Sigmoid colon (tissue), 7 donors: Measurements from ENCODE around the gene SLC35E4. TPM values are rescaled to one million over a fixed set of nuclear protein-coding genes. Genes with fewer than 3 reads are reported as not detected.
A peak's percentile ranks its signal among the peaks of the same experiment; 100 is the strongest.

Source experiments
- DNase-seq: peaks from one replicate; pipeline ENCODE4 v3.0.0-alpha.2; 2019
- H3K27ac ChIP-seq, 4 donors: fragments of 200-600 bp; sonication (generic); one replicate each; pipeline ENCODE4 v1.5.1; 2016 to 2019; ENCODE audit warnings: mild to moderate bottlenecking in 1 of 4
- H3K27me3 ChIP-seq, 3 donors: fragments of 200-600 bp; sonication (generic); one replicate each; pipeline ENCODE4 v1.5.1; 2019; ENCODE audit warnings: mild to moderate bottlenecking in 1 of 3
- H3K36me3 ChIP-seq, 4 donors: fragments of 200-600 bp; sonication (generic); one replicate each; pipeline ENCODE4 v1.5.1; 2016 to 2019
- H3K4me1 ChIP-seq, 4 donors: fragments of 200-600 bp; sonication (generic); one replicate each; pipeline ENCODE4 v1.5.1; 2017 to 2019
- H3K4me3 ChIP-seq, 4 donors: fragments of 200-600 bp; sonication (generic); one replicate each; pipeline ENCODE4 v1.5.1; 2017 to 2019; ENCODE audit warnings: mild to moderate bottlenecking in 2 of 4, moderate library complexity in 1 of 4
- H3K9me3 ChIP-seq, 4 donors: fragments of 200-600 bp in 3 of 4; sonication (generic) in 3 of 4; one replicate each; pipeline versions ENCODE4 v1.5.1 to v1.6.1; 2013 to 2019
- EP300 ChIP-seq, 4 donors: sonication (generic); formaldehyde crosslinking; IDR thresholded peaks; one replicate each; pipeline ENCODE4 v1.6.1; 2017; ENCODE audit warnings: antibody characterized with exemption in 4 of 4
- POLR2A ChIP-seq, 2 donors: fragments of 450-650 bp; IDR thresholded peaks; one replicate each; pipeline ENCODE4 v1.6.1; 2016; ENCODE audit warnings: antibody characterized with exemption in 2 of 2, mild to moderate bottlenecking in 2 of 2, moderate library complexity in 2 of 2
- POLR2AphosphoS5 ChIP-seq, 4 donors: sonication (generic); formaldehyde crosslinking; IDR thresholded peaks; one replicate each; pipeline ENCODE4 v1.6.1; 2017; ENCODE audit warnings: antibody characterized with exemption in 4 of 4
- WGBS, 2 donors: extraction: QIAGEN DNeasy Blood & Tissue Kit; methylation state at CpG; one replicate each; pipeline ENCODE4 v1.1.7; 2013; 5-methylcytosine and 5-hydroxymethylcytosine counted together
- intact Hi-C: fragments of 100-400 bp; cut with DNase I; formaldehyde crosslinking; loops from one replicate; pipeline ENCODE4 v1.15.1; 2023
- polyA plus RNA-seq, 3 donors: library from polyadenylated mRNA; stranded (reverse); fragments of 200-250 nt; gene quantifications; one replicate each; pipeline ENCODE4 v1.2.3, GENCODE V29; 2013
- total RNA-seq, 4 donors: library from RNA; depleted of rRNA; stranded (reverse); fragments of >200 nt; gene quantifications; one replicate each; pipeline ENCODE4 v1.1.0, GENCODE V29; 2016
- TF ChIP-seq, protein P1 (sequence below), 4 experiments: fragments of 450-650 bp in 3 of 4; fragments of 200-600 bp in 1 of 4; IDR thresholded peaks; one replicate each; pipeline ENCODE4 v1.5.1; 2016 to 2019; ENCODE audit warnings: antibody characterized with exemption in 4 of 4, mild to moderate bottlenecking in 3 of 4, moderate library complexity in 2 of 4
- donor health status: healthy with polysubstance abuse.
- donor health status: Bipolar disorder and iron deficiency.
- donor health status: healthy.

Gene SLC35E4
- total and polyA plus RNA-seq, 7 donors, result 1.2 to 7.7 (median 5.0) TPM

DNA sequence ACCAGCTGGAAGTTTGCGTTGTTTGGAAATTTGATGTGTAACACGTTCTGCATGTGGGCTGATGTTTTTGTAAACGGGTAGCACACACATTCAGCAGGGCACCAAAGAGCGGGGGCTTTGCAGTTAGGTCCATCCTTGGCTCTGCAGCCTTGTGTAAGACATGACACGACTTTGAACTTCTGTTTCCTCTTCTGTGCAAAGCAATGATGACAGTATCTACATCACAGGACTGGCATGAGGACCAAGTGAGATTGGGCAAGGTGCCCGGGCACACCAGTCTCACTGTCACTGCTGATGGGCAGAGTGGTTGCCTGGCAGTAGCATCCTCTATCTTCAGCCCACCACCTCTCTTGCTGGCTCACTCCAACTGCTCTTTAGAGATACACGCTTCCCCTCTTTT, 25.3 kb upstream of the SLC35E4 start:
- no peak overlapping the region for H3K4me3 ChIP-seq
- H3K9me3 ChIP-seq, result no peaks in the 10 kb centered on the region
- intact Hi-C loops, result no loop called here
- H3K36me3 ChIP-seq, result peaks cover 0 to 41% (median 9%) of the 10 kb centered on the region in 4 donors
- no peaks in the 10 kb centered on the region for H3K27me3 ChIP-seq
- 78 to 82% methylated on average over 7 of the region's 7 CpGs for WGBS, 2 donors
- H3K4me1 ChIP-seq, result peaks cover 0 to 48% (median 41%) of the 10 kb centered on the region in 4 donors
- H3K27ac ChIP-seq, result peak overlapping the region; percentile 63 to 88 (median 82)
- peak; percentile 79 for DNase-seq
- TF ChIP-seq, protein P1, sequence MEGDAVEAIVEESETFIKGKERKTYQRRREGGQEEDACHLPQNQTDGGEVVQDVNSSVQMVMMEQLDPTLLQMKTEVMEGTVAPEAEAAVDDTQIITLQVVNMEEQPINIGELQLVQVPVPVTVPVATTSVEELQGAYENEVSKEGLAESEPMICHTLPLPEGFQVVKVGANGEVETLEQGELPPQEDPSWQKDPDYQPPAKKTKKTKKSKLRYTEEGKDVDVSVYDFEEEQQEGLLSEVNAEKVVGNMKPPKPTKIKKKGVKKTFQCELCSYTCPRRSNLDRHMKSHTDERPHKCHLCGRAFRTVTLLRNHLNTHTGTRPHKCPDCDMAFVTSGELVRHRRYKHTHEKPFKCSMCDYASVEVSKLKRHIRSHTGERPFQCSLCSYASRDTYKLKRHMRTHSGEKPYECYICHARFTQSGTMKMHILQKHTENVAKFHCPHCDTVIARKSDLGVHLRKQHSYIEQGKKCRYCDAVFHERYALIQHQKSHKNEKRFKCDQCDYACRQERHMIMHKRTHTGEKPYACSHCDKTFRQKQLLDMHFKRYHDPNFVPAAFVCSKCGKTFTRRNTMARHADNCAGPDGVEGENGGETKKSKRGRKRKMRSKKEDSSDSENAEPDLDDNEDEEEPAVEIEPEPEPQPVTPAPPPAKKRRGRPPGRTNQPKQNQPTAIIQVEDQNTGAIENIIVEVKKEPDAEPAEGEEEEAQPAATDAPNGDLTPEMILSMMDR (IDR thresholded peaks at IDR 0.05), result no peak
- peak in 1 of 4 donors; percentile 11 for TF ChIP-seq POLR2AphosphoS5 (IDR thresholded peaks at IDR 0.05)
- peak in 1 of 4 donors; percentile 10 for TF ChIP-seq EP300 (IDR thresholded peaks at IDR 0.05)

DNA sequence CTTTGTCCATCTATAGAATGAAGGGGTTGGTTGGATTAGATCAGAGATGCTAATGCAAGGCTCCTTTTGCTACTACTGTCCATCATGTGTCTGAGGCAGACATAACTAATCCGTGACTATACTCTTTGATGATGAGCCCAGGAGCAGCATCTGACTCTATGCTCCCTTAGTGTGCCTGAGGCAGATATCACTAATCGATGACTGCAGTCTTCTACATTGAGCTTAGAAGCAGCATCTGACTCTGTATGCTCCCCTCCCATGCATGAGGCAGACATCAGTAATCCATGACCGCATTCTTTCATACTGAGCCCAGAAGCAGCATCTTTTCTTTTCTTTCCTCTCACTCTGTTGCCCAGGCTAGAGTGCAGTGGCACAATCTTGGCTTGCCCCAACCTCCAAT, 24.4 kb upstream of the SLC35E4 start:
- TF ChIP-seq POLR2AphosphoS5 (IDR thresholded peaks at IDR 0.05) (no peak), POLR2A (IDR thresholded peaks at IDR 0.05) (no peak), EP300 (IDR thresholded peaks at IDR 0.05) (no peak)
- TF ChIP-seq, protein P1 (IDR thresholded peaks at IDR 0.05), result no peak
- H3K36me3 ChIP-seq, result peaks cover 0 to 46% (median 11%) of the 10 kb centered on the region in 4 donors
- H3K27me3 ChIP-seq, result no peaks in the 10 kb centered on the region
- H3K4me1 ChIP-seq, result peaks cover 0 to 39% (median 33%) of the 10 kb centered on the region in 4 donors
- no peak overlapping the region for H3K4me3 ChIP-seq
- no peaks in the 10 kb centered on the region for H3K9me3 ChIP-seq
- no peak for DNase-seq
- H3K27ac ChIP-seq, result no peak overlapping the region
- intact Hi-C loops, result no loop called here
- WGBS, 2 donors, result 96 to 99% methylated on average over 3 of the region's 3 CpGs

DNA sequence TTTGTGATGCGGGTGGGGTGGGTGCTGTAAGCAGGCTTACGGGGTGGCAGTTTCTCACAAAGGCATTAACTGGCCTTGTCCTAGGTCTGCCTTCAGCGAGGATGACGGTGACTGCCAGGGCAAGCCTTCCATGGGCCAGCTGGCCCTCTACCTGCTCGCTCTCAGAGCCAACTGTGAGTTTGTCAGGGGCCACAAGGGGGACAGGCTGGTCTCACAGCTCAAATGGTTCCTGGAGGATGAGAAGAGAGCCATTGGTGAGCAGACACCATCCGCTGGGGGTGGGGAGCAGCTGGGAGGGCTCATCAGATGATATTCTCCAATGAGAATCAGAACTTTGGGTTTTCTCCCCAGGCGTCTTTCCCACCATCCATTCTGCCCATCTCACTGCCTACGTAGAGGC, 22.8 kb upstream of the SLC35E4 start:
- no peaks in the 10 kb centered on the region for H3K27me3 ChIP-seq
- no peak for DNase-seq
- TF ChIP-seq POLR2AphosphoS5 (IDR thresholded peaks at IDR 0.05) (no peak), EP300 (IDR thresholded peaks at IDR 0.05) (no peak), POLR2A (IDR thresholded peaks at IDR 0.05) (no peak)
- TF ChIP-seq, protein P1 (IDR thresholded peaks at IDR 0.05), result no peak
- no peak overlapping the region for H3K27ac ChIP-seq
- peaks cover 0 to 25% (median 22%) of the 10 kb centered on the region in 4 donors for H3K4me1 ChIP-seq
- peaks cover 0 to 58% (median 11%) of the 10 kb centered on the region in 4 donors for H3K36me3 ChIP-seq
- H3K9me3 ChIP-seq, result no peaks in the 10 kb centered on the region
- intact Hi-C loops, result no loop called here
- WGBS, 2 donors, result 95 to 96% methylated on average over 8 of the region's 8 CpGs
- H3K4me3 ChIP-seq, result no peak overlapping the region

DNA sequence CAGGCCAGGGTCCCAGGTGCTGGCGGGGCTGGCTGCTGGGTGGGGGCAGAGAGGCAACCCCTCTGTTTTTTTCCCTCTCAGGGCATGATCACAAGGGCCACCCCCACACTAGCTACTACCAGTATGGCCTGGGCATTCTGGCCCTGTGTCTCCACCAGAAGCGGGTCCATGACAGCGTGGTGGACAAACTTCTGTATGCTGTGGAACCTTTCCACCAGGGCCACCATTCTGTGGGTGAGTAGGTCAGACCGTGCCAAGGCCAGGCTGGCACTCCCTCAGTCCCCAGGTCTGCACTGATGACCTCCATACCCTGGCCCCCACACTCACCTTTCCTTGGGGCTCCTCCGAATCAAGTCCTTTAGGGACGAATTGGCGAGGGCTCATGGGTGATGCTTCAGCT, 21.3 kb upstream of the SLC35E4 start:
- no peak overlapping the region for H3K27ac ChIP-seq
- intact Hi-C loops, result no loop called here
- TF ChIP-seq, protein P1 (IDR thresholded peaks at IDR 0.05), result no peak
- TF ChIP-seq POLR2AphosphoS5 (IDR thresholded peaks at IDR 0.05), result no peak
- WGBS, 2 donors, result 95 to 97% methylated on average over 7 of the region's 7 CpGs
- H3K4me3 ChIP-seq, result no peak overlapping the region
- no peaks in the 10 kb centered on the region for H3K9me3 ChIP-seq
- no peak for DNase-seq
- no peaks in the 10 kb centered on the region for H3K27me3 ChIP-seq
- H3K36me3 ChIP-seq, result peaks cover 0 to 73% (median 16%) of the 10 kb centered on the region in 4 donors
- peaks cover 0 to 10% (median 7%) of the 10 kb centered on the region in 4 donors for H3K4me1 ChIP-seq

DNA sequence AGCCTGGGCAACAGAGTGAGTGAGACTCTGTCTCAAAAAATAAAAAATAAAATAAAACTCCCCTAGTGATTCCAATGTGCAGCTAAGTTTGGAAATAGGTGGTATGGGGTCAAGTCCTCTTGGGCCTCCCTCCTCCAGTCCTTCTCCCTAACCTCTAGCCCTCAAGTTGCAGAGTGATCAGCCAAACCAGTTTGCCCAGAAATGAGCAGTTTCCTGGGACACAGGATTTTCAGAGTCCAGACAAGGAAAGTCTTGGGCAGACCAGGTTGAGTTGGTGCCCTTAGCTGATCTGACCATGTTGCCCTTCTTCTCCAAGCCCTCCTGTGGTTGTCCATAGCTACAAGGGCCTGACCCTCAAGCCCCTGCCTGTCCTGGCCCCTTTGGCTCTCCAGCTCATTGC, 20.7 kb upstream of the SLC35E4 start:
- Histone ChIP-seq H3K27ac (no peak overlapping the region), H3K4me3 (no peak overlapping the region), H3K36me3 (peaks cover 0 to 78% (median 16%) of the 10 kb centered on the region in 4 donors), H3K27me3 (no peaks in the 10 kb centered on the region), H3K9me3 (no peaks in the 10 kb centered on the region), H3K4me1 (peaks cover 0 to 4% (median 1%) of the 10 kb centered on the region in 4 donors)
- intact Hi-C loops, result no loop called here
- no peak for DNase-seq
- TF ChIP-seq EP300 (IDR thresholded peaks at IDR 0.05), result no peak
- no peak for TF ChIP-seq POLR2A (IDR thresholded peaks at IDR 0.05)
- TF ChIP-seq, protein P1 (IDR thresholded peaks at IDR 0.05), result no peak
- TF ChIP-seq POLR2AphosphoS5 (IDR thresholded peaks at IDR 0.05), result no peak
